Endothelial cell of umbilical vein (primary cell): ENCODE data around the gene OR10AD1. TPM values are rescaled to one million over a fixed set of nuclear protein-coding genes. Genes with fewer than 3 reads are reported as not detected.
"Not testable (repeated sequence)": the region's sequence is repeated elsewhere in the genome, so short reads cannot be mapped to it uniquely, and the experiment has no call there.

ENCODE experiments used
- BruUV-seq: library from RNA; stranded (reverse); fragments of 400-500 nt; replicated peaks from 2 replicates; lab custom pipeline; 2021; lab: Mats Ljungman, UMichigan
- CTCF ChIA-PET: fragments of 300-600, 350-600 bp; sonication (Branson Sonifier 250); formaldehyde crosslinking; loops from one replicate; lab custom pipeline; 2021; ENCODE audit warnings: antibody characterized with exemption, inconsistent platforms; lab: Charles Lee
- POLR2A ChIA-PET: fragments of 300-600, 350-600 bp; sonication (Branson Sonifier 250); formaldehyde crosslinking; loops from one replicate; lab custom pipeline; 2021; ENCODE audit warnings: antibody characterized with exemption, inconsistent platforms; lab: Charles Lee
- DNase-seq: peaks from one replicate; pipeline ENCODE4 v3.0.0-alpha.2; 2011; ENCODE audit warnings: low read depth, low spot score
- FAIRE-seq: peaks from 2 replicates; lab custom pipeline; 2011; peaks lifted over from hg19 to GRCh38; lab: Jason Lieb, UNC
- H2AFZ ChIP-seq: 2 replicates; pipeline ENCODE4 v1.6.0; 2012; ENCODE audit warnings: low read depth, low read length, control low read depth, inconsistent platforms
- H3K27ac ChIP-seq: 2 replicates; pipeline ENCODE4 v1.5.1; 2011; ENCODE audit warnings: low read depth, mild to moderate bottlenecking, control low read depth, low read length, moderate library complexity; ENCODE audit not compliant: insufficient read depth
- H3K27me3 ChIP-seq, 2 experiments: 2 replicates each; pipeline versions ENCODE4 v1.6.0 to v1.6.1; 2011; ENCODE audit warnings: low read length in 2 of 2, mixed read lengths in 1 of 2; ENCODE audit not compliant: control insufficient read depth in 2 of 2, insufficient read depth in 2 of 2
- H3K36me3 ChIP-seq, 2 experiments: 2 replicates in 1 of 2; 3 replicates in 1 of 2; pipeline ENCODE4 v1.5.1; 2011; ENCODE audit warnings: low read length in 2 of 2, mild to moderate bottlenecking in 1 of 2, moderate library complexity in 1 of 2; ENCODE audit not compliant: control insufficient read depth in 2 of 2, insufficient read depth in 2 of 2; ENCODE audit errors: extremely low read depth in 1 of 2
- H3K4me1 ChIP-seq: 3 replicates; pipeline ENCODE4 v1.5.1; 2011; ENCODE audit warnings: mild to moderate bottlenecking, low read length; ENCODE audit not compliant: control insufficient read depth, insufficient read depth; ENCODE audit errors: extremely low read depth
- H3K4me2 ChIP-seq: 2 replicates; pipeline ENCODE4 v1.6.1; 2011; ENCODE audit warnings: low read length, control low read depth, mixed read lengths; ENCODE audit not compliant: insufficient read depth
- H3K4me3 ChIP-seq, 3 experiments: fragments of 200-600 bp in 1 of 3; sonication (generic), shearing (Covaris generic) in 1 of 3; replicated peaks in 1 of 3; 2 replicates each; pipeline ENCODE4 v1.5.1; 2011 to 2016; ENCODE audit warnings: control low read depth in 3 of 3, low read length in 3 of 3, mild to moderate bottlenecking in 2 of 3, inconsistent platforms in 1 of 3, low read depth in 1 of 3, moderate library complexity in 1 of 3; ENCODE audit not compliant: insufficient read depth in 1 of 3
- H3K79me2 ChIP-seq: 2 replicates; pipeline ENCODE4 v1.6.0; 2012; ENCODE audit warnings: low read length, inconsistent platforms; ENCODE audit not compliant: control insufficient read depth, insufficient read depth
- H3K9ac ChIP-seq: replicated peaks from 2 replicates; pipeline ENCODE3; 2011; ENCODE audit warnings: low read length, control low read depth; ENCODE audit not compliant: insufficient read depth; ENCODE audit errors: extremely low read depth
- H3K9me1 ChIP-seq: replicated peaks from 3 replicates; pipeline ENCODE4 v1.6.0; 2011; ENCODE audit warnings: mild to moderate bottlenecking, low read length; ENCODE audit not compliant: control insufficient read depth, insufficient read depth; ENCODE audit errors: extremely low read depth
- H3K9me3 ChIP-seq: replicated peaks from 2 replicates; pipeline ENCODE4 v1.5.1; 2012; ENCODE audit warnings: low read length, inconsistent platforms; ENCODE audit not compliant: control insufficient read depth, insufficient read depth
- H4K20me1 ChIP-seq: replicated peaks from 2 replicates; pipeline ENCODE3; 2011; ENCODE audit warnings: mild to moderate bottlenecking, low read length; ENCODE audit not compliant: control insufficient read depth, insufficient read depth; ENCODE audit errors: extremely low read depth
- EZH2 ChIP-seq: IDR thresholded peaks from 2 replicates; pipeline ENCODE4 v1.6.1; 2012; ENCODE audit warnings: borderline replicate concordance, low read depth, mild to moderate bottlenecking, moderate library complexity, low read length, inconsistent platforms; ENCODE audit not compliant: severe bottlenecking
- FOS ChIP-seq: IDR thresholded peaks from 2 replicates; pipeline ENCODE4 v1.6.1; 2011; ENCODE audit warnings: mild to moderate bottlenecking, low read length, moderate library complexity, borderline replicate concordance; ENCODE audit not compliant: insufficient read depth
- GATA2 ChIP-seq: IDR thresholded peaks from 2 replicates; pipeline ENCODE4 v1.7.0; 2011; ENCODE audit warnings: low read depth, mild to moderate bottlenecking, moderate library complexity, mixed read lengths, low read length; ENCODE audit not compliant: insufficient read length, insufficient read depth
- JUN ChIP-seq: IDR thresholded peaks from 2 replicates; pipeline ENCODE4 v1.6.1; 2011; ENCODE audit warnings: borderline replicate concordance, low read depth; ENCODE audit not compliant: insufficient read length, insufficient read depth
- MYC ChIP-seq: IDR thresholded peaks from one replicate; pipeline ENCODE4 v1.6.1; 2011; ENCODE audit warnings: mild to moderate bottlenecking, low read depth, low read length
- POLR2A ChIP-seq: IDR thresholded peaks from 2 replicates; pipeline ENCODE4 v1.6.1; 2012; ENCODE audit warnings: low read depth, mild to moderate bottlenecking, control low read depth, low read length
- POLR2AphosphoS5 ChIP-seq: IDR thresholded peaks from 2 replicates; pipeline ENCODE4 v1.6.1; 2012; ENCODE audit warnings: low read depth, mild to moderate bottlenecking, control low read depth, low read length, moderate library complexity; ENCODE audit not compliant: insufficient read depth
- dilution Hi-C: fragments of 300-500 bp; cut with MboI; formaldehyde crosslinking; loops from one replicate; pipeline ENCODE4 v1.15.0; 2019; ENCODE audit warnings: low sequenced_read_pairs; ENCODE audit not compliant: extremely low pct_ligation_motif_present
- intact Hi-C: fragments of 100-400 bp; cut with micrococcal nuclease; formaldehyde crosslinking; loops from one replicate; pipeline ENCODE4 v1.10.0; 2022
- polyA plus RNA-seq, 4 experiments: library from polyadenylated mRNA; depleted of rRNA in 3 of 4; stranded (reverse) in 3 of 4; unstranded in 1 of 4; fragments of >200 nt; gene quantifications; 2 replicates each; pipeline versions ENCODE4 v1.2.1 to v1.2.3, GENCODE V29; 2011 to 2012; ENCODE audit warnings: missing spikeins in 1 of 4
- total RNA-seq: library from RNA; stranded (reverse); gene quantifications from 2 replicates; pipeline ENCODE4 v1.2.3, GENCODE V29; 2021
- TF ChIP-seq, protein P1 (sequence below), 2 donors: IDR thresholded peaks; 1 replicate in 1 of 2; 2 replicates in 1 of 2; pipeline ENCODE4 v1.5.1; 2011; ENCODE audit warnings: low read length in 2 of 2, mild to moderate bottlenecking in 2 of 2, moderate library complexity in 2 of 2, control low read depth in 1 of 2, inconsistent platforms in 1 of 2, low read depth in 1 of 2; ENCODE audit not compliant: insufficient read depth in 1 of 2; ENCODE audit errors: extremely low read depth in 1 of 2

The OR10AD1 gene
- total and polyA plus RNA-seq, 2 donors (not counting 3 experiments of a cell fraction or from before 2014, with no cell fraction given) = not detected

DNA sequence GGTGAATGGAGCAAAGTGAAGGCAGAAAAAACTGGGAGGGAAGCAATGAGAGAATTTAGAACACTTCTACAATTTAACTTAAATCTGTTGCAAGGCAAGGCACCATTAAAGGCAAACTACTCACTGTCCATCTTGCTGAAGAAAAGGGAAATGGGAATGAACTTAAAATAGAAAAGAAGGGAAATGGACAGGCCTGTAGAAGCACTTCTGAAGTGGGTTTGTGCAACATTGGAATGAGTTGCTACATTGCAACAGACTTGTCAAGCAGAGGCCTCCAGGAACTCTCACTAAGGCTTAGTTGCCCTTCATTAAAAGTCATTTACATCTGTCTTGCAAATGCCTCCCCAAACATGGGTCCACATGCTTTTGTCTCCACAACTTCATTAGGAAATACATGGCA lies 13.7 kb upstream of the OR10AD1 start:
- POLR2A ChIA-PET = no interaction called here
- no peaks in the 10 kb centered on the region for H3K79me2 ChIP-seq
- CTCF ChIA-PET = interaction anchor here (0.7 to 1.2 kb wide), 2 partner anchors 16 to 126 kb away, joined by 3 to 4 read pairs; no protein-coding TSS in a partner anchor
- H3K4me1 ChIP-seq = no peaks in the 10 kb centered on the region
- no peaks in the 10 kb centered on the region for H4K20me1 ChIP-seq
- no peaks in the 10 kb centered on the region for H3K9me1 ChIP-seq
- dilution Hi-C loops = no loop called here
- no TSS peak for BruUV-seq
- no peak overlapping the region for H2AFZ ChIP-seq
- intact Hi-C loops = no loop called here
- no peaks in the 10 kb centered on the region for H3K9me3 ChIP-seq
- H3K9ac ChIP-seq = no peak overlapping the region
- no peak for DNase-seq
- no peak overlapping the region for H3K27ac ChIP-seq
- H3K4me3 ChIP-seq = no peak overlapping the region
- H3K36me3 ChIP-seq = no peaks in the 10 kb centered on the region
- TF ChIP-seq, protein P1, sequence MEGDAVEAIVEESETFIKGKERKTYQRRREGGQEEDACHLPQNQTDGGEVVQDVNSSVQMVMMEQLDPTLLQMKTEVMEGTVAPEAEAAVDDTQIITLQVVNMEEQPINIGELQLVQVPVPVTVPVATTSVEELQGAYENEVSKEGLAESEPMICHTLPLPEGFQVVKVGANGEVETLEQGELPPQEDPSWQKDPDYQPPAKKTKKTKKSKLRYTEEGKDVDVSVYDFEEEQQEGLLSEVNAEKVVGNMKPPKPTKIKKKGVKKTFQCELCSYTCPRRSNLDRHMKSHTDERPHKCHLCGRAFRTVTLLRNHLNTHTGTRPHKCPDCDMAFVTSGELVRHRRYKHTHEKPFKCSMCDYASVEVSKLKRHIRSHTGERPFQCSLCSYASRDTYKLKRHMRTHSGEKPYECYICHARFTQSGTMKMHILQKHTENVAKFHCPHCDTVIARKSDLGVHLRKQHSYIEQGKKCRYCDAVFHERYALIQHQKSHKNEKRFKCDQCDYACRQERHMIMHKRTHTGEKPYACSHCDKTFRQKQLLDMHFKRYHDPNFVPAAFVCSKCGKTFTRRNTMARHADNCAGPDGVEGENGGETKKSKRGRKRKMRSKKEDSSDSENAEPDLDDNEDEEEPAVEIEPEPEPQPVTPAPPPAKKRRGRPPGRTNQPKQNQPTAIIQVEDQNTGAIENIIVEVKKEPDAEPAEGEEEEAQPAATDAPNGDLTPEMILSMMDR (IDR thresholded peaks at IDR 0.05; ENCODE audit: extremely low read depth in 1 of 2, insufficient read depth in 1 of 2, low read depth in 1 of 2, low read length in 2 of 2) = no peak
- TF ChIP-seq JUN (no peak), MYC (no peak), POLR2AphosphoS5 (no peak), EZH2 (no peak), GATA2 (no peak), FOS (no peak), POLR2A (no peak)
- no peak for FAIRE-seq
- peaks cover 20 to 23% of the 10 kb centered on the region in 2 experiments for H3K27me3 ChIP-seq
- H3K4me2 ChIP-seq = no peak overlapping the region

DNA sequence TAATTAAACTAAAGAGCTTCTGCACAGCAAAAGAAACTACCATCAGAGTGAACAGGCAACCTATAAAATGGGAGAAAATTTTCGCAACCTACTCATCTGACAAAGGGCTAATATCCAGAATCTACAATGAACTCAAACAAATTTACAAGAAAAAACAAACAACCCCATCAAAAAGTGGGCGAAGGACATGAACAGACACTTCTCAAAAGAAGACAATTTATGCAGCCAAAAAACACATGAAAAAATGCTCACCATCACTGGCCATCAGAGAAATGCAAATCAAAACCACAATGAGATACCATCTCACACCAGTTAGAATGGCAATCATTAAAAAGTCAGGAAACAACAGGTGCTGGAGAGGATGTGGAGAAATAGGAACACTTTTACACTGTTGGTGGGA lies 6.4 kb upstream of the OR10AD1 start:
- H3K4me3 ChIP-seq, H3K9me3 ChIP-seq, POLR2A ChIA-PET, CTCF ChIA-PET, H3K4me1 ChIP-seq, H3K27ac ChIP-seq, intact Hi-C loops, H3K36me3 ChIP-seq, H3K9me1 ChIP-seq, H3K4me2 ChIP-seq, FAIRE-seq, DNase-seq, H2AFZ ChIP-seq, H3K9ac ChIP-seq, H3K27me3 ChIP-seq, H3K79me2 ChIP-seq, dilution Hi-C loops, BruUV-seq, H4K20me1 ChIP-seq: not testable (repeated sequence)
